ENCODE measurements around the gene PACSIN3. TPM values are rescaled to one million over a fixed set of nuclear protein-coding genes. Genes with fewer than 3 reads are reported as not detected.
A peak's percentile ranks its signal among the peaks of the same experiment; 100 is the strongest.

PACSIN3 gene
- total and polyA plus RNA-seq, 12 donors = 146 to 335 (median 248) TPM

DNA sequence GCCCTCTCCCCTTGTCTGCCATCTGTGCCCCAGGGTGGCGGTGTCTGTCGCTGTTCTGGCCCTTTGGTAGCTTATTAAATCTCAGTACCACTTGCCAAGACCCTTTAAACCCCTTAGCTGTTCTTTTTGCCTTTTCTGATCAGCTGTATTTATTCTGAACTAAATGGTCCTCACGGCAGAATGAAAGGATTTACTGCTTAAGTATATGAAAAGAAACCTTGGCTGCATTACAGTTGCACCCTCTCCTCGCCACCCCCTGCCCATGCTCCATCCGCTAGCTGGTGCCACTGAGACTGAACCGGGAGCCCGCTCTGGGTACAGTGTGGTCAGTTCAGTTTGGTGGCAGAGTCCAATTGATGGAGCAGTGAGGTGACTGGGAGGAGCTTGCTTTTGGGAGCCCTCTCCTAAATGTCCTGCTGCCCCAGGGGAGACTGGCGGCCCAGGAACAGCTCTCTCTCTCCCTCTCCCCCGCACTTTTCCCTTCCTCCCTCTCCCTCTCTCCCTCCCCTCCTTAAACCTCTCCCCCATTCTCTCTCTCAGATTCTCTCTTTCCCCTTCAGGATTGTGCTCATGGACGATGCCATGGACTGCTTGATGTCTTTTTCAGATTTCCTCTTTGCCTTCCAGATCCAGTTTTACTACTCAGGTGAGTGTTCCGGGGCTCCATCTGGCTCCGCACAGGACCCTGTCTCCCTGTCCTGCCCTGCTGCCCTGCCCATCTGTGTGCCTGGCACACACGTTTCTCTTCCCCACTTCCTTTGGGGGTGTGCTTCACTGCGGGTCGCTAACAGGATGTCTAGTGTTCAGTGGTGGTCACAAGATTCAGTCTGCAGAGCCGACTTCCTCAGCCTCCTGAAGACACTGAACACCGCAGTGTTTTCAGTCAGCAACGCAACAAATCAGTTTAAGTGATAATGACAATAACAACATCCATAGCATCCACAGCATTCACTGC, 31.3 kb downstream of the PACSIN3 start:
- Histone ChIP-seq H3K27me3 (no peaks in the 10 kb centered on the region), H3K9me3 (no peaks in the 10 kb centered on the region), H3K27ac (peak overlapping the region in 1 of 10 donors; percentile 14), H3K36me3 (peaks cover 0 to 22% (median 0%) of the 10 kb centered on the region in 9 donors), H3K4me3 (no peak overlapping the region), H3K4me1 (peaks cover 0 to 18% (median 10%) of the 10 kb centered on the region in 9 donors)
- TF ChIP-seq, protein P1, sequence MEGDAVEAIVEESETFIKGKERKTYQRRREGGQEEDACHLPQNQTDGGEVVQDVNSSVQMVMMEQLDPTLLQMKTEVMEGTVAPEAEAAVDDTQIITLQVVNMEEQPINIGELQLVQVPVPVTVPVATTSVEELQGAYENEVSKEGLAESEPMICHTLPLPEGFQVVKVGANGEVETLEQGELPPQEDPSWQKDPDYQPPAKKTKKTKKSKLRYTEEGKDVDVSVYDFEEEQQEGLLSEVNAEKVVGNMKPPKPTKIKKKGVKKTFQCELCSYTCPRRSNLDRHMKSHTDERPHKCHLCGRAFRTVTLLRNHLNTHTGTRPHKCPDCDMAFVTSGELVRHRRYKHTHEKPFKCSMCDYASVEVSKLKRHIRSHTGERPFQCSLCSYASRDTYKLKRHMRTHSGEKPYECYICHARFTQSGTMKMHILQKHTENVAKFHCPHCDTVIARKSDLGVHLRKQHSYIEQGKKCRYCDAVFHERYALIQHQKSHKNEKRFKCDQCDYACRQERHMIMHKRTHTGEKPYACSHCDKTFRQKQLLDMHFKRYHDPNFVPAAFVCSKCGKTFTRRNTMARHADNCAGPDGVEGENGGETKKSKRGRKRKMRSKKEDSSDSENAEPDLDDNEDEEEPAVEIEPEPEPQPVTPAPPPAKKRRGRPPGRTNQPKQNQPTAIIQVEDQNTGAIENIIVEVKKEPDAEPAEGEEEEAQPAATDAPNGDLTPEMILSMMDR (IDR thresholded peaks at IDR 0.05) = no peak
- ATAC-seq (no peak), DNase-seq (no peak)
- WGBS, 2 donors = 66 to 81% methylated on average over 18 of the region's 18 CpGs
- intact Hi-C loops (cut with DNase I) = loop anchor here in 4 of 10 donors (2.0 to 5.0 kb wide), 4 partner anchors 218 to 263 kb away; partner anchors contain the start of gene CSTPP1 (in 1 of the 4)

DNA sequence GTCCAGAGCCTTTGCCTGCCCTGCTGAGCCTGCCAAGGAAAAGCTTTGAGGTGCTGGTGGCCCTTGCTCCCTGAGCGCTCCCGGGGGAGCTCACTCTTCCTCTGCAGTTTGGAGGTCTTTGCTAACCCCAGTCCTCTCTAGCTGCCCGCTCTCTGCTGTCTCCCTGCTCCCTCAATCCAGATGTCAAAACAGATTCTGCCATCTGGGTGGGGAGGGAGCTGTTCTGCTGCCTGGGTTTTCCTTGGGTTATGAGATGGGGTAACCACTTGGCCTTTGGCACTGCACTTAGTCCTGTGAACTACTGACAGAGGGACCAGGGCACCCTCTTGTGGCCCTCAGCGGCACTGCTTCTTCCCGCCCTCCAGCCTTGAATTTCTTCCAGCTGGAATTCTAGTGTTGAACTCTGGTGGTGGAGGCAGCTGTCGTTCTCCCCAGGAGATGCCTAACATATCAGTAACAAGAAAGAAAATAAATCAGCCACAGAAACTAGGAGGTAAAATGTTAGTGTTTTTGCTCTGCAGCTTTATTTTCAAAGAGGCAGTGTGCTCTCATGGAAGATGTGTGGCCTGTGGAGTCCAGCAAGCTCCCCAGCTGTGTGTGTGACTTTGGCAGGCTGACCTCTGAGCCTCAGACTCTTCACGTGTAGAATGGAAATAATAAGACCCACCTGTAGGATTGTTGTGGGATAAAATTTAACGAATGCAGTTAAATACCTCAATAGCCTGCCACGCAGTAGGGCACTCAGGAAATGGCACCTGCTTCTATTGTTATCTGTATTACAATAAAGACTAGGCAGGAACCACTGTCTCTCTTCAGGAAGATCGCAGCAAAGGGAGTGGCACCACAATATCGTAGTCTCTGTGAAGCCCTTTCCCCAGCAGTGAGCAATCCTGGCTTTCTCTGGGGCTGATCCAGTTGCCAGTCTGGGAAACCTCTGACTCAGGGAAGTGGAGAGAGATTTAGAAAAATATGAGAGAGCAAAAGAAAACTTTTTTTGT, 33.0 kb downstream of the PACSIN3 start:
- H3K27me3 ChIP-seq = no peaks in the 10 kb centered on the region
- H3K36me3 ChIP-seq = peaks cover 0 to 16% (median 0%) of the 10 kb centered on the region in 9 donors
- TF ChIP-seq, protein P1 (IDR thresholded peaks at IDR 0.05) = peak; percentile 87 to 97 (median 94)
- ATAC-seq (peak; percentile 54 to 85 (median 78)), DNase-seq (peak; percentile 77 to 80)
- H3K4me1 ChIP-seq = peaks cover 4 to 34% (median 18%) of the 10 kb centered on the region in 9 donors
- intact Hi-C loops (cut with DNase I) = loop anchor here in 9 of 10 donors (1.0 to 5.0 kb wide), 6 partner anchors 216 to 264 kb away; partner anchors contain the start of gene CSTPP1 (in 1 of the 9)
- H3K27ac ChIP-seq = peak overlapping the region in 1 of 10 donors; percentile 58
- WGBS, 2 donors = 39% methylated on average over 11 of the region's 11 CpGs
- H3K4me3 ChIP-seq = no peak overlapping the region
- no peaks in the 10 kb centered on the region for H3K9me3 ChIP-seq

DNA sequence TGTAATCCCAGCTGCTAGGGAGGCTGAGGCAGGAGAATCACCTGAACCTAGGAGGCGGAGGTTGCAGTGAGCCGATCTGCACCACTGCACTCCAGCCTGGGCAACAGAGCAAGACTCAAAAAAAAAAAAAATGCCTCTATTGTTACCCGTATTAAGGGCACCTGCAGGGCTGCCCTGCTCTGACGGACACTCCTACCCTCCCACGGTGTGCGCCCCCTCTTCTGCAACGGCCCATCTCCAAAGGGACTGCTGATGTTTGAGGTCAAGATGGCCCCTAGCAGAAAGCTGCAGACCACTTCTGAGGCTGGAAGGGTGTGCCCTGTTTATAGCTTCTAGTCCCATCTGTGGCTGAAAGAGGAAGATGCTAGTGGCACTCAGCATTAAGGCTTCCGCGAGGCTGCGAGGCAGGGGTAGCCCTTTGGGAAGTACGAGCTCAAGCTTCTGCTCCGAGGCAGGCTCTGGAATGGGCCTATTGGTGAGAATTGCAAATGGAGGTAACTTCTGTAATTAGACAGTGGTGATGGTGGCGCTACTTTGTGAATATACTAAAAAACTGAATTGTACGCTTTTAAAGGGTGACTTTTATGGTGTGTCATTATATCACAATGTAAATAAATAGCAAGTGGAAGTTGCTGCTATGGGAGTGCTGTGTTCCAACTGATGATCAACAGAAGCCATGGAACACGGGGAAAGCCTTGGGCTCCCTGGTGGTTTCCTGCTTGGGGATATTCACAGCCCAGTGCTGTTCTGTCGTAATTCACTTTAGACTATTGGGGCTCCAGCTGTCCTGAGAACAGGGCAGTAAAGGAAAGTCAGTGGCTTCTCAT, 33.9 kb downstream of the PACSIN3 start:
- H3K4me3 ChIP-seq = no peak overlapping the region
- TF ChIP-seq, protein P1 (IDR thresholded peaks at IDR 0.05) = no peak
- ATAC-seq (peak in 4 of 8 donors; percentile 2 to 21 (median 11)), DNase-seq (no peak)
- H3K27ac ChIP-seq = no peak overlapping the region
- no peaks in the 10 kb centered on the region for H3K9me3 ChIP-seq
- intact Hi-C loops (cut with DNase I) = loop anchor here in 7 of 10 donors (2.0 to 5.0 kb wide), 5 partner anchors 215 to 264 kb away; partner anchors contain the start of gene CSTPP1 (in 1 of the 7)
- 86 to 89% methylated on average over 16 of the region's 16 CpGs for WGBS, 2 donors
- peaks cover 4 to 34% (median 18%) of the 10 kb centered on the region in 9 donors for H3K4me1 ChIP-seq
- H3K36me3 ChIP-seq = peaks cover 0 to 13% (median 0%) of the 10 kb centered on the region in 9 donors
- no peaks in the 10 kb centered on the region for H3K27me3 ChIP-seq

Data from heart right ventricle (tissue), 16 donors.